Inflammatory macrophage (primary cell): ENCODE results near the gene LNP1.
A peak's percentile ranks its signal among the peaks of the same experiment; 100 is the strongest.

Experiments used
- DNase-seq, 2 donors: peaks; one replicate each; pipeline ENCODE4 v3.0.0-alpha.2; 2020 to 2022

Gene LNP1

DNA sequence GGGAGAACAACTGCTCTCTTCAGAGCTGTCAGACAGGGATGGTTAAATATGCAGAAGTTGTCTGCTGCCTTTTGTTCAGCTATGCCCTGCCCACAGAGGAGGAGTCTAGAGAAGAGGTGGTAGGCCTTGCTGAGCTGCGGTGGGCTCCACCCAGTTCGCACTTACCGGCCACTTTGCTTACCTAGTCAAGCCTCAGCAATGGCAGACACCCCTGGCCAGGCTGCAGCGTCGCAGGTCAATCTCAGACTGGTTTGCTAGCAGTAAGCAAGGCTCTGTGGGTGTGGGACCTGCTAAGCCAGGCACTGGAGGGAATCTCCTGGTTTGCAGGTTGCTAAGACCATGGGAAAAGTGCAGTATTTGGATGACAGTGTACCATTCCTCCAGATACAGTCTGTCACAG lies 78.7 kb downstream of the LNP1 start:
- no peak for DNase-seq

DNA sequence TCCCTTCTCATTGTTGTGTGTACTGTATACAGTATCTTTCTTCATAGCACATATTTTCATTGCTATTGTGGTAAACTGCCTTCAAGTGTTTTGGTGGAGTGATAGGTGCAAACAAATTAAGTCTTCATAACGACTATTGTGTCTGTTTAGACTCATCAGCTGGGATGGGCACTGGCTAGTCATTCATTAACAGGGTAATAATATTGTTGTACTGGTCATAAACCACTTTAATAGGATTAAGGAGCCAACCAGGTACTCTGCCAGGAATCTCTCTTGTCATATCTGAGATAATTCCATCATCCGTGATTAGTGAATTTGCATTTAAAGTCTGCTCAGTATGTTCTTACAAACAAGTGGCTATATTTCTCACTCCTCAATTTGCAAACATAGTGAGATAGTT lies 80.8 kb downstream of the LNP1 start:
- no peak for DNase-seq

DNA sequence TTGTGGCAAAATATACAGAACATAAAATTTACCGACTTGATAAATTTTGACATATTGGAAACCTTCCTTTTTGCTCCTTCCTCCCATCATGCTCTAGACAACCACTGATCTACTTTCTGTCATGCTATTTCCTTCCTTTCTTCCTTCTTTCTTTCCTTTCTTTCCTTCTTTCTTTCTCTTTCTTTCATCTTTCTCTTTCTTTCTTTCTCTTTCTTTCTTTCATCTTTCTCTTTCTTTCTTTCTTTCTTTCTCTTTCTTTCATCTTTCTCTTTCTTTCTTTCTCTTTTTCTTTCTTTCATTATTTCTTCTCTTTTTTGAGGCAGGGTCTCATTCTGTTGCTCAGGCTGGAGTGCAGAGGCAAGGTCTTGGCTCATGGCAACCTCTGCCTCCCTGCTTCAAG lies 82.2 kb downstream of the LNP1 start:
- no peak for DNase-seq

DNA sequence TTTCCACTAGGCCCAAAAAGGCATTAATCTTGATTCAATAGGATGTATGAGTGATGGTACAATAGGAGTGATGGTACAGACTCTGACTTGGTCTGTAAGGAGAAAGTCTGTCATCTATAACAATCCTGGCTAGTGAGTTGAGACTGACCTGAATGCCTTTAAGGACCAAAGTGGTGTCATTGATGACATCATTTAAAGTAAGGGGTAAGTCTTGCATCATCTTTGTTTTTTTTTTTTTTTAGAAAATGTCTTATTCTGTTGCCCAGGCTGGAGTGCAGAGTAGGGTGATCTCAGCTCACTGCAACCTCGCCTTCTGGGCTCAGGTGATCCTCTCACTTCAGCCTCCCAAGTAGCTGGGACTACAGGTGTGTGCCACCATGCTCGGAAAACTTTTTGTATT lies 85.5 kb downstream of the LNP1 start:
- DNase-seq, result no peak

GRCh38 chr3:100489118-100489517 lies 87.8 kb downstream of the LNP1 start:
- no peak for DNase-seq

DNA sequence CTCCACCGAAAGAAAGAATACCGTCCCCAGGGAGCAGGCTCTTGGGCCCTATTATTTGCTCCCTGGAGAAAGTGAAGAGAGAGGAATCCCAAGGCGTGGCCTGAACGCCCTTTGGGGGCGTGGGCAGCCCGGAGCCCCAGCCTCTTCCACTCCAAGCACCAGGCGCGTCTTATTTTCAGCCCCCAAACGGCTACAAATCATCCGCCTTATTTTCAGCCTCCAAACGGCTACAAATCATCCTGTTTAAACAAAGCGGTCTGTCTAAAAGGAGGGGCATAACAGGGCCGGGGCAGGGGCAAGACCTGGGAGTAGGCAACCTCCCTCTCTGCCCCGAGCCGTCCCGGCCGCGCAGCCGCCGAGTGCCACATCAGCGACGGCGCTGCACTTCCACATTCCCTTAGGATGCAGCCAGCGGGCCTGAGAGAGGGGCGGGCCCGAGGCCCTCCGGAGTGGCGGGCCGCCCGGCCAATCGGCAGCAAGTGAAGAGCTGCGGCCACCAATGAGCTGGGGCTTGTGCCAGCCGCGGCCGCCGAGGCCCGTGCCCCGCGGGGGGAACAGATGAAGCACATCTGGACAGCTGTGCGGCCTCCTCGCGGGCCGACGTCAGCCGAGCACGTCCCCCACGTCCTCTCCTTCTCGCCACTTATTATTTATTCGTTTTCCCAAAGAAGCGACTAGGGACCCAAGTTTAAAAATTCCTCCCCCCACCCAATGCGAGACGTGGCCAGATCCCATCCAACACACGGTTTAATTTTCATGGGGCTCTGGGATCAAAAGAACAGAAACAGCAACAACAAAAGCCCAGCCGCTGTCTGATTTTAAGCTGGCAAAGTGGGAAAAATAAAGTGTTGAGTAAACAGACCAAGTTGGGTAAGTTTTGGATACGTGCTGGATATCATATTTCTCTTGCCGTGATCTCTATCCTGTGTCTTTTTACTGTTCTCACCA lies 91.0 kb downstream of the LNP1 start, which contains the start of gene TMEM45A:
TSS of gene TMEM45A (plus strand) at position 561 of the 948 bp plus-strand sequence. CDS start 62,593 bp downstream, outside the sequence.
- DNase-seq, result peak; percentile 94 to 95

DNA sequence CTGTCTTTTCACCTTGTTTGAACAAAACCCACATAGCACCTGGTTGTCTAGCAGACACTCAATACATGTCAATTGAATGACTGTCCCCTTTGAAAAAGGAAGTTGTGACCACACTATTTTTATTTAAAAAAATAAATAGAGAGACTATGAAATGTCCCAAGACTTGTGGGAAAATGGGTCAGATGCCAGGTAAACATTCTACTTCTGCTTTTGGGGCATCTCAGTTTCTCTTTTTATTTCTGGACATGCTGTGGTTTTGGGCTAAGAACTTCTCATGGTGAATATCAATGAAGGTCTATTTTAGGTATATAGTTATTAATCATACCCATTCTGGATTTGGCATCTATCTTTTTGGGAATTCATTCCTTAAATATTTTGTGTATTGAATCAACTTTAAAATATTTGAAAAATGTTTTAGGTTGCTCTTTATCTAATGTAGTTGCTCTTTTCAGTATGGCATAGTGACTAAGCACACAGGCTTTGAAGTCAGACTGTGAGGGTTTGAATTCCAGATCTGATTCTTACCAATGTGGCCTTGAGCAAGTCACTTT lies 95.4 kb downstream of the LNP1 start:
- DNase-seq, result no peak

DNA sequence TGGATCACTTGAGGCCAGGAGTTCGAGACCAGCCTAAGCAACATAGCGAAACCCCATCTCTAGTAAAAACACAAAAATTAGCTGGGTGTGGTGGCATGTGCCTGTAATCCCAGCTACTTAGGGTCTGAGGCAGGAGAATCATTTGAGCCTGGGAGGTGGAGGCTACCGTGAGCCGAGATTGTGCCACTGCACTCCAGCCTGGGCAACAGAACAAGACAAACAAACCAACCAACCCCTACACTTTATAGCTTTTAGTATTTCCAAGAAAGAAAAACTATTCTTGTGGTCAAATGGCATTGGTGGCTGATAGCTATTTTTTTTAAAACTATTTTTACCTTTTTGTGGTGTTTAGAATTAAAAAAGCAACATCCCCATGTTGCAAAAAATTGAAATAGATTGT lies 98.3 kb downstream of the LNP1 start:
- no peak for DNase-seq

- DNase-seq, result no peak
Observed at GRCh38 chr3:100500320-100500880, 99.1 kb downstream of the LNP1 start.

DNA sequence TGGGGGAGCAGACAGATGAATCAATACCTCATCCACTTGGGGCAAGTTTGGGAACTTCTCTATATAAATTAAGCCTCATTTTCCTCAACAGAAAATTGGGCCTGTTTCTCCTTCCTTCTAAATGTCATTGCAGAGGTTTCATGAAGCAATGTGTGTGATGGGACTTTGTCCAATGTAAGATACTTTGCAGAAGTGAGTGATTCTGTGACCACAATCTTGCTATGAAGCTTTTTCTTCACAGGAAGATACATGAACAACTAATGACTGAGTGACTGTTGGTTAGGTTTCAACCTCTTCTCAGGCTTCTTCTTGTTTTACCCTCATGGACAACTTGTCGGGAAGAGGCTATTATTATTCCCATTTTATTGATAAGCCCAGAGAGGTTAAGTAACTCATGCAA lies 102.1 kb downstream of the LNP1 start:
- peak; percentile 24 to 49 for DNase-seq
